Activated T-cell treated with anti-CD3 and anti-CD28 coated beads for 48 hours (primary cell): ENCODE measurements around the gene ELK3.
A peak's percentile ranks its signal among the peaks of the same experiment; 100 is the strongest.

ENCODE experiments used
- DNase-seq: peaks from one replicate; pipeline ENCODE4 v3.0.0-alpha.2; 2020; ENCODE audit warnings: low read depth

ELK3 gene

DNA sequence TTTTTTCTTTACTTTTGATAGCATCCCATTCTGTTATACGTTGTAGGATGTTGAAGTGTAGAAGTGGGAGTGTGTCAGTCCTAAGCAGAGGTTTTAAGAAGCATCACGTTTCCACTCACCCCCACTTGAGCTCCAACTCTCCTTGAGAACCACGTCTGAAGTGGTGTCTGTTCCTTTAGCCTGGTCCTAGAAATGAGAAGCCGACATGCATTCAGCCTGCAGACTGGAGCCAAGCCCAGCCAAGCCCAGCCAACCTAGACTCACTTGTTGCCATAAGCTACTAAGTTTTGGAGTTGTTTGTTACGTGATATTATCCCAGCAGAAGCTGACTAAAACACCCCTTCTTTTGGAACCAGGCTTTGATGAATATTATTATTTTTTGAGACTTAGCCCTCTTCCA lies 4.4 kb upstream of the ELK3 start:
- no peak for DNase-seq

DNA sequence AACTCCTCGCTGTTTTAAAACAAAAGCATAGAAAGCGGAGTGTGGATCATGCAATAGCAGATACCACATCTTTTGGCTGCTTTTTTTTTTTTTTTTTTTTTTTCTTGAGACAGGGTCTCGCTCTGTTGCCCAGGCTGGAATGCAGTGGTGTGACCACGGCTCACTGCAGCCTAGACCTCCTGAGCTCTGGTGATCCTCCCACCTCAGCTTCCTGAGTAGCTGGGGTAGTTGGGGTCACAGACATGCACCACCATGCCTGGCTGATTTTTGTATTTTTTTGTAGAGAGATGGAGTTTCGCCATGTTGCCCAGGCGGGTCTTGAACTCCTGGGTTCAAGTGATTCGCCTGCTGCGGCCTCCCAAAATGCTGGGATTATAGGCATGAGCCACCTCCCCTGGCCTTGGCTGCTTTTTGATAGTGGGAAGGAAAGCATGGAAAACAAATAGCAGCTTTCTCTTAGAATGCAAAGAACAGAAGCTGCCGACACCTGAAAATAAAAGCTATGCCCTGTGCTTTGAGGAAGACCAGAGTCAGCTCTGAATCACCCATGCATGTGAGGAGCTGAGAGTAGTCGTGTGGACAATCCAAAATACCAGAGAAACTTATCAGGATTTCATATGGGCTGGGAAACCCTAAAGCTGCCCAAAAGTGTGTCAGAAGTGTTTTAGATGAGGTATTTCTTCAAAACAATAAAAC lies 3.6 kb upstream of the ELK3 start:
- DNase-seq = no peak

DNA sequence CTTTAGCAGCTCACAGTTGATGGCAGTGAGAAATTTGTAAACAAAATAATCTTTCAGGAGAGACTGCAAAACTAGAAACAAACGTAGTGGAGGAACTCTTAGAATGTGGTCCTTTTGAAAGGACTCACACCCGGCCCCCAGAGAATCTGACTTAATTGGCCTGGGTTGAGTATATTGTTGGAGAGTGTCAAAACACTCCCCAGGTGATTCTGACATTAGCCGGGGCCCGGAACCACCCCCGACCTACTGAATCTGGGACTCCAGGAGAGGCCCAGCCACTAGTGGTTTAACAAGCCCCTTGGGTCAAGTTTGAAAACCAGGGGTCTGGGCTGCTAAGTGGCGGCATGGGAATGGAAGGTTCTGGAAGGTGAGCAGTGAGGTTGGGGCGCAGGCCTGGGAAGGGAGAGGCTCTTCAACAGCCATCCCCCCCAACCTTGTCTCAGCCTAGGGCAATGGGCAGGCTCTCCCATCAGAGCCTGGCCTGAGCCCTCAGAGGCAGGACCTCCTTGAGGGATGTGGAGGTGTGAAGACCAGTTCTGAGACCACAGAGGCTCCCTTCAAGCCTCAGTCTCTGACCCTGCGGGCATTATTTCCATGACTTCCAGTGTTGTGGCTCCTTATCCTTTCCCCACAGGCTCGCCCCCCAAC lies 1.1 kb upstream of the ELK3 start:
- no peak for DNase-seq

DNA sequence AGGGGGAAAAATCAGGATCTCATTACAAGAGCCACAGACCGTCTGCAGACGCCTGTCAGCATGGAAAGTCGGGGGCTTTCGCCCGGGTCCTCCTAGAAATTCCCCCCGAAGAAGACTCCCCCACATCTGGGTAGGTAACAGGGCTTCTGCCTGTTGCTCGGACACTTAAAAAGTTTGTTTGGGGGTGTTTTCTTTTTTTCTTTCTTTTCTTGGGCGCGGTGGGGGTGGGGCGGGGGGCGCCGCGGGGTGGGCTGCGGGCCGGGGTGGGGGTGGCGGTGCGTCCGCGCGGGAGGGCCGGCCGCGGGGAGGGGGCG lies 358 bp downstream of the ELK3 start:
- no peak for DNase-seq

DNA sequence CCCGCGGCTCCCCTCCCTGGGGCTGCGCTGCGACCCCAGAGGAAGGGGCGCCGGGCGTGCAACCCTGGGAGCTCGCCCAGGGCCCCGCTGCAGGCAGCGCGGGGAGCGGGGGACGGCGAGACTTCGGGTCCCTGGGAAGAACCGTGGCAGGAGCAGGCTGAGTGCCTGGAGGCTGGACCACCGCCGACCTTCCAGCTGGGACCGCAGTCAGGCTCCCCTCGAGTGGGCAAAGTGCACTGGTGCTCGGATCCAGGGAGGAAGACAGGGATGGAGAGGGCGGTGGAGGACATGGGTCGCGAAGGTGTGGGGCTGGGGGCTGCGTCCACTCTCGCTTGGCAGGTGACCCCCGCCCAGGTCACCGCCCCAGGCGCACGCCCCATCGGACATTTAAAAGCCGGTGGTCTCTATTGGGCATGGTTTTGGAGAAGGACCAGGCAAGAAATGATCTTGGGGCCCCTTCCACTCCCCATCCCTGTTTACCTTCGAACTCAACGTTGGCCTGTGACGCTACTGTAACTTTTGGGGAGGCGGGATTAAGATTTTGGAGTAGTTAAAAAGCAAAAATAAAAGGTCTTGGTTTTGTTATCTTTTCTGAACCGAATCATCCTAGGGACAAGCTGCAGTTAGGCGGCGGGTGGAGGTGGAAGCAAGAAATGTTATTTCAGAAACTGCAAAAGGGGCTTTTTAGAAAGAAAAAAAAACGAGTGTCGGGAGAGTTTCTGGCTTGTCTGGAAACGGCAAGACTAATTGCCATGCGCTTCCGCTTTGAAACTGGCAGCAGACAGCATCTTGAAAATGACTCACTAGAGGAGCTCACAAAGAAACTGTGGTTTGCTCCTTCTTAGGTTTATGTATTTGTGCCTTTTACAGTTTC lies 1.0 kb downstream of the ELK3 start:
- DNase-seq = peak; percentile 54

DNA sequence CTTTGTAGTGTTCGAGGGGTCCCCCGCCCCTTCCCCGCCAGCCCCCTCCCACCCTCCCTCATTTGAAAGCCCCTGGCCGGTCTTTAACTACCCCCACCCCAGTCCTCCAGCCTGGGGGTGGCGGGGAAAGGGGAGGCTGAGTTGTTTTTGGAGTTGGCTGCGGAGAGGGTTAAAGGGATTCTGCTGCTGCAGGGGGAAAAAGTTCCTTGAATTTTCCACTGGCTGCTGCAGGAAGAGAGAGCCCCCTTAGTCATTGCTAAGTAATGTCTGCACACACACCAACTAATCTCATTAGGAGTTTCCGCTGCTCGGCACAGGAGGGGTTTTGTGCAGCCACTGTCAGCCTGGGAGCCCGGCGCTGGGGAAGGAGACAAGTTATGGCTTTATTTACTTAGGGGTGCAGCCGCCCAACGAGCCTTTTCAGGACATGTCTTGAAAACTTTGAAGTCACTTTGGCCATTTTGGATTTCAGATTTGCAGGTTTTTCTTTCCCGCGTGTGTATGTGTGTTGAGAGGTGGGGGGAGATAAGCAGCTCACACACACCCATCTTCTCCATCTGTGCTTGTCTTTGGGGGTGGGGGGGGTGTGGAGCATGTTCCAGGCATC lies 1.8 kb downstream of the ELK3 start:
- peak; percentile 48 for DNase-seq

DNA sequence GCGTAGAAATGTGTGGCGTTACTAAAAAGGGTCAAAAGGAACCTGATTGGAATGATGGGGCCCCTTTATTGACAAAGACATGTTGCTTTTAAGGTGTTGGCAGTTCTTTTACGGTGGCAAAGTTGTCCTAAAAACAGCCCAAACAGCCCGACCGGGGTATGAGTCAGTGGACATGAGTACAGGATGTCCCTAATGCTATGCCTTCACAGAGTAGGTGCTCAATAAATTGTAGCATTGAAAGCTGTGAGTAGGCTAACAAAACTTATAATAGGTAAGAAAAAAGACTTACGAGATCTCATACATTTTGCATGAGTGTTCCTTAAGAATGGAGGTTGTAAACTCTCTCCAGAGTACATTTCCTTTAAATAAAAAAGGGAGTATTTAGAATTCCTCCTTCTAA lies 2.6 kb downstream of the ELK3 start:
- no peak for DNase-seq

DNA sequence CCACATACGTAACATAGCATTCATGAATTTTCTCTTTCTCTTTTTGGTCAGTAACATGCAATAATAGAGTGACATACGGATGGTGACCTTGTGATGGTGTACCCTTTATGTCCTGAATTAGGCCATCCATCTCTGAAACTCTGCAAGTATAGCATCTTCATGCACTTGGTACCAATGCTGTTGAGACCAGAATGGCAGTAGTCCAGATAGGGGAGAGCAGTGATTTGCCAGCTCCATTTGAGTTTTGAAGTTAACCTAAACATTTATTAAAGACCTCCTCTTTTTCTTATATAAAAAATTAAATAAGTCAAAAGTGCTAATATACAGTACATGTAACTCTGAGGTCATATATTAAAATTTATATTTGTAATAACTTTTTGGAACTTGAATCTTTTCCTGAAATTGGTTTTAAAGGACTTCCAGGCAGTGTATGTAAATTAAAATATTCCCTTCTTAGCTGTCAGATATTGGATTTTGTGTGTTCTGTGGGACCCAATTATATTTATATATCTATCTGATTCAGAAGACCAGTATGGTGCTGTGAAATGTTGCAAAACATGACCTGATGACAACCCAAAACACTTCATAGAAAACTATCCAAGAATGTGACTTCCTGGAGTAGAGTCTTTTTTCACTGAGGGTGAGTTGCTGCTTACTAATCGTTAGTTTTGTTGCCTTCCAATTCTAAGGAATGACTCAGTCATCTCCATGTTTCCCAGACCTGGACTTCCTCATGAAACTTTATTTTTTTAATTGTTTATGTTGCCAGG lies 3.5 kb downstream of the ELK3 start:
- no peak for DNase-seq

DNA sequence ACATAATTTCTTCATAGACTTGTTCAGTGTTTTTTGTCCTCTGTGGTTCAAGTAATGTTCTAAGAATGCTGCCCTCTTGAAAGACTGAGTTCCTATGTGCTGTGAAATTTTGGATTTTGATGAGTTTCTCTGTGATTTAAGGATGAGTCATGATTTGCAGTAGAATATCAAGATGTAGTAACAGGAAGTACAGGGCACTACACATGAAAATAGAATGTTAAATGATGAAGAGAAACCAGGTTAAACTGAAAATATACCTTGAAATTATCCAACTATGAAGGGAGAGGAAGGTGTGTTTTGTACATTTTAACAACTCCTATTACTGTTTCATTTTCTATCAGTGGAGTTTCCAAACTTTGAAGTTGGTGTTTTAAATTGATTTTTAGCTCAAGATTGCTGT lies 4.8 kb downstream of the ELK3 start:
- DNase-seq = no peak

DNA sequence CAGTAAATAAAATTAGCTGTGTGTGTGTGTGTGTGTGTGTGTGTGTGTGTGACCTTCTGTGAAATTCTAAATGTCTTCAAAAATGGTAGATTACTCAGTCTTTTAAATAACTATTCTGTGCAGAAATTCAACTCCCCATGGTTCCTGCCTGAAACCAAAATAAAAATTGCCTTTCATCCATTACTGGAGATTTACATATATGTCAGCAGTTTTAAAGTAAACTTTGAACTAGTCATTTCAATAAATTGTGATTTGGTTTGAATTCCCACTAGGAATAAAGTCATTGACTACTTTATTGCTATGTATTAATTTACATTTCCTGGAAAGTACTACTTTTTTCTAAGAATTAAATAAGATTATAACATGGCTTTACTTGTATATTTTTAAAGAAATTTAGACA lies 5.3 kb downstream of the ELK3 start:
- no peak for DNase-seq

DNA sequence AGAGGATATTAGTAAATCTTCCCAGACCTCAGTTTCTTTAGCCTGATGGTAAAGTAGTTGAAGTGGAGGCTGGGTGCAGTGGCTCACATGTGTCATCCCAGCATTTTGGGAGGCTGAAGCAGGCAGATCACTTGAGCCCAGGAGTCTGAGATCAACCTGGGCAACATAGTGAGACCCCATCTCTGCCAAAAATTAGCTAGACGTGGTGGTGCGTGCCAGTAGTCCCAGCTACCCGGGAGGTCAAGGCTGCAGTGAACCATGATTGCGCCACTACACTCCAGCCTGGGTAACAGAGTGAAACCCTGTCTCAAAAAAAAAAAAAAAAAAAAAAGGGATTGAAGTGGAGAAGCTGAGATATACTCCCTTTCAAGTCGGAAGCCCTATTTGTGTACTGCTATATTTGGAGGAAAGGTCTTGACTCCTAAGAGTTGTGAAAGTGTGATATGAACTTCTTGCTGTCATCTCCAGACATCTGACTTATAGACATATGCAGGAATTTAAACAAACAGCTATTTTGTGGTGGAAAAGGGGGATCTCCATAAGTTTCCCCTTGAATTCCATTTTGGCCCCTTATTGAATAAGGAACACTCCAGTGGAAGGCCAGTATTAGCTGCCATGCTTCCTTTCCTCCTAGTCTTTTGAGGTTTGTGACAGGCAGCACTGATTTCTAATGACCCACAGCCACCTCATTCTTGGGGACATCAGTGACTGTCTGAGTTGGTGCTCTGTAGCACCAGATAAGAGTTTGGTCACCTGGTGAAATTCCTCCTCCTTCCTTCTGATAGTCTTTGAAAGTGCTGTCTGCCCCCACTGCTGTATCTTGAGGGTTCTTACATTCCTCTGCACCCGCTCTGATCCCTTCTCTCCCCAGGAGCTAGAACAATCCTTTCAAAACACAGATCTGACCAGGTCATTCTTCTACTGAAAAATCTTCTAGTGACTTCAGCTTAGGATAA lies 7.4 kb downstream of the ELK3 start:
- no peak for DNase-seq

DNA sequence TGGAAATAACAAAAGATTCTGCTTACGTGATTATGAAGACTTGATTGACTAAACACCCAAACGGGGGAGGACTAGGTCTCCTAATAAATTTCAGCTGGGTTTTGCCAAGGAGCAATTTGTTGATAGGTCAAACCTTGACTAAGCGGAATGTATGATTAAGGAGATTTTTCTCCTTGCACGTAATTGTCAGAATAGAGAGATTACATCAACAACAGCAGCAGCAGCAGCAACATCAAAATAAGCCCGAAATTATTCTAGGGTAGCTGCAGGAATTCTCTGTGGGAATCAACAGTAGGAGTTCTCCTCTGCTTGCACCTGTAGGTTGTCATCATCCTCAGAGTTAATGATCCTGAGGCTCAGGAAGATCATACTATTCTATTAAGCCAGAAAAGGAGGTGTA lies 10.2 kb downstream of the ELK3 start:
- no peak for DNase-seq

DNA sequence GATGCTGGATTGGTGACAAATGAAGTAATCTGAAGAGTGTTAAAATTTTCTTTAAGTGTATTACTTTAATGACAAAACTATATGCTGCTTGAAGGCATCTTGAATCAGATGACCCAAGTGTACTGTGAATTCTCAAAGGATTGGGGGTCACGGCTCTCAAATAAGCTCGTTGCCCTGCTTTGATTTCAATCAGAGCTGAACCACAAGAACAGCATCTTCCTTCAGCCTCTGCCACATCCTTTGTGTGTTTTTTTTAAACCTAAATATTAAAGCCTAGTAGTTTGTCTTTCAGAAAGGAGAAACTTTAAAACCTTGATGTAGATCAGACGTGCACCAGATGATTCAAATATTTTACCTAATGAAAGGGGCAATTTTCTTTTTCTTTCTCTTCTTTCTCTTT lies 11.7 kb downstream of the ELK3 start:
- DNase-seq = no peak

DNA sequence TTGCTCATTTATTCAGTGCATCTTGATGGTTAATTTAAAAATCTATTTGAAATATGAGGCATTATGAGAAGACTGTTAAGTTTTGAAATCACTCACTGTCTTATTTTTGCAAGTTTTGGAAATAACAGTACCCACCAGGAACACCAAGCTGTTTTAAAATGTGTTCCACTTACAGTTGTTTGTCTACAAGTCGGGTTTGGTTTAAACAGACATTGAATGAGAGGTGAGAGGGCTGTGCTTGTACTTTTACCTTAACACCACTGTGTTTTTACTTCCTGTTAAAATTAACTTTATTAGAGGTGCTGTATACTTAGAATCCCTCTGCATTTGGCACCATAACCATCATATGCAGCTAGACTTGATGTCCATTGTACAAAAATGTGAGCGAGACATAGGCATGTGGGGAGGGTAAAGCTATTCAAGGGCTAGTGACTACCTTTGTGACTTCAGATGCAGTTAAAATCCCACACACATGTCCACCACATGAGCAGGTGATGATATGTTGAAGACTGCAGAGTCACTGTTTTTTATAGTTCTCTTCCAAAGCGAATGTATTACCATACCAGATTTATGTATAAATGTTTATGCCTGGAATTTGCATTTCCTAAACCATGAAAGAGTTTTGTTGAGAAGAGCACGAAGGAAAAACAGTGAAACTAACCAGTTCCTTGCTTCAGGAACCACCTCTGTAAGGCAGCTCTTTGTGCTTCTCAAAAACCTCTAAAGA lies 12.9 kb downstream of the ELK3 start:
- DNase-seq = no peak

DNA sequence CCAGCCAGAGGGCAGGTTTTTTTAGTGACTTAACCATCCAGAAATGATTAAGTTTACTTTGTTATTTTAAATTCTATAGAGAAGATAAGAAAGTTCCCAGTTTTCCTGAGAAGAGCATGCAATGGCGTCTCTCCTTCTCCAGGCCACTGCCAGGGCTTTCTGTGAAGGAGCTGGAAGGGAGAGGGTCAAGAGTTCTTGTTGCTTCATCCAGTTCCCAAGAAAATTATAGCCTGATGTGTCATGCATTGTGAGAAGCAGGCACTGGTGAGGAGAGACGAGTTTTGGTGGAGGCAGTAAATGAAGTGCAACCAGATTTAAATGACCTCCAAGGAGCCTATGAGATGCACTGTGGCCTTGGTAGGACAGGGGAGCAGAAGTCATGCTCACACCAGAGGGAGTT lies 14.2 kb downstream of the ELK3 start:
- DNase-seq = no peak

DNA sequence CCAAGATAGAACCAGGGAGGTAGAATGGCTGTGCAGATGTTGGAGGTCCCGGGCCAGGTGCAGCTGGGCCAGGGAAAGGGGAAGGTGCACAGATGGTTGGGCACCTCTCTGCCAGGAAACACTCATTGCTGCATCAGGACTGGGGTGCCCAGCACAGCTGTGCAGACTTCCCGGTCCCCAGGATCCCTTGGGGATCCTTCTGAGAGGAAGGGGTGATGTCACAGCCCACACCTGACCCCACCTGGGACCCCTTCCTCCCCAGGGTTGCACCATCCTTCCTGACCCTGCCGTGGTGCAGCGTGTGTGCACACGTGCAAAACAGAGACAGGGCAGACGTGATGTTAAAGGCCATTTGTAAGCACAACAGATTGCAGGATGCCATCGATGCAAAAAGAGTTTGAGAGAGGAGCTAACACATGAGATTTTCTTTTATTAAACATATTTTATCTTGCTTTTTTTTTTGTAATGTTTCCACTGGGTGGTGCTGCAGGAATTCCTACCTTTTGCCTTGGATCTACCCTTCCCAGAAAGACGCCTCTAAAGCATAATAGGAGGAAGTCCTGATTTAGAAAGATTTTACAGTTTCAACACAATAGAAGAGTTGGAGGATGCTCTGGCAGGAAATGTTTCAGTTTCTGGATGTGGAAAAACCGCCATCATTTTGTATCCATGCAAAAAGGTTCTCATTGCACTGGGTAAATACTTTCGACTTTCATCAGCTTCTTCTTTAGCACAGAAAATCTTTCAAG lies 14.8 kb downstream of the ELK3 start:
- DNase-seq = no peak

DNA sequence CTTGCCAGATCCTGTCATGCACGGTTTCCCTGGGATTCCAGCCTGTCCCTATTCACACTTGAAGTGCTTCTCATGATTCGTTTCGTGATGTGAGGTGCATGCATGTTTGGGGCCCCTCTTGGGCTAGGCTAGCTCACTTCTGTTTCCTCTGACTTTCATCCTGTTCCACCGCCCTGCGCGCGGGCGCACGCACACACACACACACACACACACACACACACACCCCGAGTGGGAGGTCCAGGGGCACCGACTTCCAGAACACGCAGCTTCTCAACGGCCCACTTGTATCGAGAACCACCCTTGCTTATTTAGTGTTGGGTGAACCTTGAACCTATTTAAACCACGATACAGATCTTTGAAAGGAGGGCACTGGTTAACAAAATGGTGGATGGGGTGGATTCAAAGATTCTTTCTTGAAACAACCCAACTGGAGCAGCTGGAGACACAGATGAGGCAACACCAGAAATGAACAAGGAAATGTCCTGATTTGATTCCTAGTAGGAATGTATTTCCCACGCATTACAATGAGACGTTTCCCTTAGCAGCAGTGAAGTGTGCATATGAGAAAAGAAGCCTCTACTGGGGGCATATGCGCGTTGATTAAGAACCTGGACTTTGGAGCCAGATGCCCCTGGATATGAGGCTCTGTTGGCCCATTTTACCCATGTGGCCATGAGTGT lies 16.3 kb downstream of the ELK3 start:
- DNase-seq = no peak

DNA sequence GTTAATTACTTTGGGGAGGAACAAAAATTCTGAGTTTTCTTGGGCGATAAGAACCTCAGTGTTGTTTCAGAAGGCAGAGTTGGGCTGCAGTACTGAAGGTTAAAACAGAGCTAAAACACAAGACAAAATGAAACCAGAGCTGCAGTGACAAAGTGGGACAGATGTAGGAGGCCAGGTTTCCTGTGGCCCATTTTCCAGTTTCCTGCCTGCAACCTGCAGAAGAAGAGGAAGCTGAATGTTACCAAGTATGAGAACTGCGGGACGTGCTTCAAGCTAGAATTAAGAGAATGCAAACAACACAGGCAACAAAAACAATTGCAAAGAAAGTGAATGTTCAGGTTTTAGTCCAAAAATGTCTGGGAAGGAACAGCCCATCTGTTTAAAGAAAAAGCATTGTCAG lies 17.8 kb downstream of the ELK3 start:
- no peak for DNase-seq
